Erythroblast (primary cell): ENCODE measurements around the gene KCNT2.
A peak's percentile ranks its signal among the peaks of the same experiment; 100 is the strongest.

Source experiments
- DNase-seq, 2 experiments: peaks; one replicate each; lab custom pipeline; 2025; lab: John Stamatoyannopoulos, UW
- GATA1 ChIP-seq: IDR thresholded peaks from 2 replicates; pipeline ENCODE4 v1.6.1; 2011; ENCODE audit warnings: low read depth, mild to moderate bottlenecking, control low read depth, low read length, moderate library complexity
- POLR2A ChIP-seq: IDR thresholded peaks from 2 replicates; pipeline ENCODE4 v1.6.1; 2011; ENCODE audit warnings: mild to moderate bottlenecking, low read length

KCNT2 gene

DNA sequence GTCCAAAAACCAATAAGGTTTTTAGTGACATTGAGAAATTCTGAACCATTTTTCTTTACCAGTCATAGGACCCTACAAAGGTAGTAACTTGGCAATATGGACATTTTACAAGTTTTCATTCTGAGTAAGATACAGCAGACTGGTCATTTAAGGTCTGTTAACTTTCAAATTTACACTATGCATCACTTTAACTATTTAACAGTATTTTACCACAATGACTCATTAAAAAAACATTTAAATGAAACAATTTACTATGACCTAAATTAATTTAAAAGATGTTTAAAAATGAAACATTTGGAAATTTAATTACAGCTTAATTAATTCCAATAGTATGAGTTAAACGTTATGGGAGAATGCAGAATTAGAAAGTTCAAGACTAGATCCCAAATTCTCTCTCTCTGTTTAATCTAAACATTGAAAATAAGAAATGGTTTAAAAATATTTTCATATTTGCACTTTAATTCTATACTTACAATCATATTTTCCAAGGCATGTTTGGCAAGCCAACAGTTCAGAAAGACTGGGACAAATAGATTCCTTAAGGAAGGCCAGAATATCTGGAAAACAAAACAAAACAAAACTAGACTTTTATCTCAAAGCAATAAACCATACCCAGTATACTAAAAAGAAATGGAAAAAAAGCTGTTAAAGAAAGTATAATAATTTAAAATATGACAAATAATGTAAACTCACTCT lies 140.9 kb downstream of the KCNT2 start:
- DNase-seq = no peak
- TF ChIP-seq GATA1 (no peak), POLR2A (no peak)

DNA sequence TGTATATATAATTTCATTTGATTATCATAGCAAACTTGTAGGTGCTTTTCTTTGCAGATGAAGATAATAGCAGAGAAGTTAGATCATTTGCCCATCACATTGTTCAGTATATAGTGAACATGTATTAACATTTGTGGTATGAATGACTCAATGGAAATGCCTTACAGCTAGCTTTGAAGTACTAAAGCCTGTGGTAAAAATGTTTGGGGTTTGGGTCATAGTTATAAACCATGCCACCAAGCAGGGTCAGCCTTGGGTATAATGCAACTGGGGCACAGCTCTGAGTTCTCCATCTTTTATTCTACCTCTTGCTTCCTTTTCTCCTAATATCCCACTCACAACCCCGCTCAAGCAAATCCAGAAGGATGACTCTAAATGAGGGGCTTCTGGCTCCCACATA lies 141.6 kb downstream of the KCNT2 start:
- DNase-seq = no peak
- TF ChIP-seq GATA1 (no peak), POLR2A (no peak)

DNA sequence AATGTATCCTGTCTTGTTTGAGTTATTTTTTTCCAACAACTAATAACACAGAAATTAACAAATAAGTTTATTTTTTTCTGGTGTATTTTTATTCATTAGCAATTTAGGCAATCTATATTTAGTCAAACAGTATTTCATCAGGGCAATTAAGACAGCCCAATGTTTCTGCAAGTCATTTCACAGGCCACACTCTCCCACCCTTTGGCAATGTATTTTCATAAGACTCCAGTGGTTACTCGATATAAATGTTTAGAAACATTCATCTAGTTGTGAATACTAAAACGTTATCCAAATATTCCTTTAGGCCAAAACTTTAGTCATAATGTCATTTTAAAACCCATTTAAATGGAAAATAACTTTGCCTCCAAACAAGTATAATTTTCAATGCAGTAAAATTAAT lies 142.1 kb downstream of the KCNT2 start:
- TF ChIP-seq GATA1 = no peak
- no peak for TF ChIP-seq POLR2A

DNA sequence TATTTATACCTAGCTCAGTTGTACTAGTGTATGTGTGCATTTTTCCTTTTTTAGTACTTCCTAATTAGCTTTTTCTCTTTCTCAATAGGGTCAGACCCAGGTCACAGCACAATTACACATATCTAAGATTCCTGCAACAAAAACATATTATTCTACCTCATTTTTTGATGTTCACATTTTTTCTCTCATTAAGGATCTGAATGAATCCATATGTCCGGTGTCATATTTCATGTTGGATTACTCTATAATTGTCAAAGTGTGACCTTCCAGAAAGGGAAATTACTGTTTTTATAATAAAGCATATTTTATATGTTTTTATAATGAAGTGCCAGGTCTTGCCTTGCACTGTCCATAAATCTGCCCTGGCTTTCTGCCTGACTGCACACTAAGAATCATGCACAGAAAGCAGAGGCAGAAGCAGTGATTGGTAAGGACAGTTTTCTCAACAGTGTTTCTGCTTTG lies 143.7 kb downstream of the KCNT2 start:
- TF ChIP-seq POLR2A (no peak), GATA1 (no peak)
- DNase-seq = no peak

More for the DNA sequence above, 142.1 kb downstream of the KCNT2 start:
- no peak for DNase-seq

DNA sequence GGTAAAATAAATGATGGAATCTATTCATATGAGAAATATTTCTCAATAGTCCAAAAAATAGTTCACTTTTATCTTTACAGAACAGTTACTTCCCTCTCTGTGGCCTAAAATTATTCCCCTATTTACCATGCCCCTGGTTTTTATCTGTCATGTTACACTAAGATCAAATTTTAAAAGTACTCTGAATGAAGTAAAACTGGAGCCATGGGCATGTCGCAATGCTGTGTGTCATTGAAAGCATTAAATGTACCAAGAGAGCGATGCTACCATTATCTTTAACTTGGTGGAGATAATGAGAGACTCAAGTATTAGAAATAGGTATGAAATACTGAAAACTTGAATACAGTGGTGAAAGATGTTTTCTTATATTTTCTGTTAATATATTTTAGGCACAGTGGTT lies 146.2 kb downstream of the KCNT2 start:
- TF ChIP-seq GATA1 (no peak), POLR2A (no peak)
- DNase-seq = peak in 1 of 2 experiments; percentile 2

DNA sequence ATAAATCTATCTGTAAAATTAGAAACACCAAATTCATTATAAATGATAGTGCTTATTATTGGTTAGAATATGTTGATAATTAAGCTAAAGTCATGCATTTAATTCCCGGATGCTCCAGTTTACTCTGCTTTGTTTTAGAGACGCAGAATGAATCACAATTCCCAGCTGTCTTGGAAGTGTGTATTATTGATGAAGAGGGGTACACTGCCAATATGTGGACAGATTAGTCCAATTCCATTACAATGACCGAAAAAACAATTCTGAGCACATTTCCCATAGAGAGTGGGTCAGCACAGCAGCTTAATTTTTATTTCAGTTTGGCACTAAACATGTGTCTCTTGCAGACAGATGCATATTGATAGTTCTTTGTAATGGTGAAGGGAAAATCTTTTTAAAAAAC lies 146.7 kb downstream of the KCNT2 start:
- TF ChIP-seq POLR2A = no peak
- TF ChIP-seq GATA1 = no peak
- DNase-seq = no peak

DNA sequence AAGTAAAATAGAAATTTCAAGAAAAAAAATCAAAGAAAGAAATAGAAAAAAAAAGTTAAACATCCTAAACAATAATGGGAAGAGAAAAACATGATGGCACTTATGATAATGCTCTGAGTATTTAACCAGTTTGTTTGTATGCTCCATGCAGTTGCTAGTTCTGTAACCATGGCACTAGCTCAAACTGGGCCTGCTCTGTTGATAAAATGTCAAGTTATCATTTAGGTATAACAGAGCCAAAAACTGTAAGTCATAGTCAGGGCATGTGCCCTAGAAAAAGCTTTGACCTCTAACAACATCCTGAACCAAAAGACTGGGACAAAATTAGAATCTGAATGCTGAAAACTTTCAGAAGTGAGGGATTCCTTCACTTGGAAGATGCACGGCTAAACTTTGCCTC lies 148.9 kb downstream of the KCNT2 start:
- no peak for TF ChIP-seq POLR2A
- no peak for TF ChIP-seq GATA1
- DNase-seq = no peak

DNA sequence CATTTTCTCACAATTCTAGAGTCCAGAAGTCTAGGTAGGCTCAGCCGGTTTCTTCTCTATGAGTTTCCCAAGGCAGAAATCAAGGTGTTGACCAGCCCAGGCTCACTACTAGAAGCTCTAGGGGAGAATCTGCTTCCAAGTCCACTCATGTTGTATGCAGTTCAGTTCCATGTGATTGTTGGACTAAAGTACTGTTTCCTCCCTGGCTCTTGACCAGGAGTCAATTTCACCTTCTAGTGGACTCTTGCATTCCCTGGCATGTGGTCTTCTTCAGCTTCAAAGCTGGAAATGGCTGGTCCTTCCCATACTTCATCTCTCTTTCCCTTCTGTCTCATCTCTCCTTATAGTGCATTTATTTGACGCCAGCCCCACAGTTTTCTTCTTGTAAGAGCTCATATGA lies 153.4 kb downstream of the KCNT2 start:
- no peak for DNase-seq
- TF ChIP-seq GATA1 (no peak), POLR2A (no peak)

DNA sequence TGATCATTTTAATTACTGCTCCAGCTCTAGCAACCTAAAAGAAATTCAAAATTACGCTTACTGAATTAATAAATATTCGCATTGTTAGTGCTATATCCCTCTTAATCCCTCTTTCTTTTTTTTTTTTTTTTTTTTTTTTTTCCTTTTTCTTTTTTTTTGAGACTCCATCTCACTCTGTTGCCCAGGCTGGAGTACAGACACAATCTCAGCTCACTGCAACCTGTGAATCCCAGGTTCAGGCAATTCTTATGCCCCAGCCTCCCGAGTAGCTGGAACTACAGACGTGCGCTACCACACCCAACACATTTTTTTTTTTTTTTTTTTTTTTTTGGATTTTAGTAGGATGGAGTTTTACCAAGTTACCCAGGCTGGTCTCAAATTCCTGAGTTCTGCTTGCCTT lies 157.1 kb downstream of the KCNT2 start:
- no peak for TF ChIP-seq GATA1
- no peak for TF ChIP-seq POLR2A
- DNase-seq = no peak

DNA sequence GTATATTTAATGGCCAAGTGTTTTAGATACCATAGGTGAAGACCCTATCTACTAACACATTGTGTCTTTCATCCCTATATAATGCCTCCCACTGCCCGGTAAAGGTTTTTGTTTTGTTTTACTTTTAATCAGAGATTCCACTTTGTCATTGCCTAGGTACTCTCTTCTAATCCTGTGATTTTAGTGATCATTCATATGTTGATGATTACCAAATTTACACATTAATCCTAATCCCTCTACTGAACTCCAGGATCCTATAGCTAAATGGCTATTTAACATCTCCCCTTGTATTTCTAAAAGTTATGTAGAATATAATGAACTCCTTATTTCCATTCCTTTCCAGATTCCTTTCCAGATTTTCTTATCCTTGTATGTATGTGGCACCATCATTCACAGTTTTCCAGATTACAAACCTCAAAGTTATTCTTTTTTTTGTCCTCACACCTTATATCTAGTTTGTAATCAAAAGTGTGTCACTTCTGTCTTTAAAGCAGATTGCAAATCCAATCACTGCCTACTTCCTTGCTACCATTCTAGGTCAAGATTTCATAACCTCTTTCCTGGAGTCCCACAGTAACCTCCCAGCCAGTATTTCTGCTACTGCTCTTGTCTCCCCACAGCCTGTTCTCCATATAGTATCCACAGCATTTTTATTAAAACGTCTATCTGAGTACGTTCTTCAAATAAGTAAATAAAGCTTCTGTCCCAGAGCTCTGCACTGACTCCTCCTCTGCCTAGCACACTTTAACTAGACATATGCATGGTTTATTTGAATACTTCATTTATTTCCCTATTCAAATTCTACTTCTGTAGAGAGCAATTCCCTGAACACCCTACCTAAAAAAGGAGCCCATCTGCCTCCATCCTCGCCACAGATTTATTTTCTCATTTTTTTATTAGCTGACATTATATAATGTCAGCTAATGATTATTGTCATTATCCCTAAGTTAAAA lies 157.8 kb downstream of the KCNT2 start:
- DNase-seq = no peak
- TF ChIP-seq GATA1 (no peak), POLR2A (no peak)

DNA sequence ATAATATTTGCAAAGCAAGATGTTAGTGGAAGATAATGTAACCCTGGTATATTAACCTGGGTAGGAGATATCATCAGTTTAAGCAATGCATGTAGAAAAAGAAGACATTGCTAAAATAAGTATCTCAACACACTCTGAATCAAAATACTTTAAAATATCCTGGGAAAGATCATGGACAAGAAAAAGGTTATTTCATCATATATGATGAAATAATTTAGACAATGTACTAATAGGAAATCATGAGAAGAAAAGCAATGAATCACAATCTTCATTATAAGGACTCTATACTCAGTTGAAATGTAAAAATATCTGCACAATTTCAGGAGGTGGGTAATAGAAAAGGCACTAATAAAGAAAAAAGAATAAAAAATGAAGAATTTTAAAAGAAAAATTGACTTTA lies 158.8 kb downstream of the KCNT2 start:
- no peak for DNase-seq
- no peak for TF ChIP-seq GATA1
- TF ChIP-seq POLR2A = no peak

DNA sequence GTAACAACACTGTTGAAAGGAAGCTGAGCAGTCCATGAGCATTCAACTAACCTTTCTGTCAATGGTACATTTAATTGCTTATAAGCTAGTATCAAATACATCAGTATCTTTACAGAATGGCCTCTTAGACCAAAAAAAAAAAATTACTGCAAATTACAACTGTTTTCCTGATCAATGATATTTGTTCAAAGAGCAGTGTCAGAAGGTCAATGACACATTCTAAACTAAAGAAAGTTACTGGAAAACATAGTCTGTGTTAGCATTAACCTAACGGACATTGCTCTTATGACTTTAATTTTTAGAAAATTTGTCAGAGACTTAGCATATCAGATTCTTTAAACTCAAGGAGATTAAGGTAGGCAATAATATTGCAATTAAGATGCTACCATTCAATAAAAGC lies 162.5 kb downstream of the KCNT2 start:
- TF ChIP-seq GATA1 (no peak), POLR2A (no peak)

DNA sequence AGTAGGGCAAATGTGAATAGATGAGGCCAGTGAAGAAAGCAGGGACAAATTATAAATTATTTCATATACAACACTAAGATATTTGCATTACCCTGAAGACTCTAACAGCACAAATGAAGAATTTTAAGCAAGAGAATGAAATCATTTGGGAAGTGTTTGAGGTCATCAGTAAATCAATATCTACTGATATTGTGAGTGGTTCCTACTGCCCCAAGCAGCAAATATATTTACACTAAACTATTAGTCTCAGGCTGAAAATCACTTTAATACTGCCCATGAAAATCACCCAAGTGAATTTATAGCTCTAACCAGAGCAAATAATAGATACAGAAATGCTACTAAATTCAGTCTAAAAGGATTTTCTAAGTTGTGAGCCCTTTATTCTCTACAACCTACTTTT lies 163.6 kb downstream of the KCNT2 start:
- no peak for DNase-seq
- TF ChIP-seq GATA1 = no peak
- TF ChIP-seq POLR2A = no peak

More for the DNA sequence above, 162.5 kb downstream of the KCNT2 start:
- DNase-seq = no peak

DNA sequence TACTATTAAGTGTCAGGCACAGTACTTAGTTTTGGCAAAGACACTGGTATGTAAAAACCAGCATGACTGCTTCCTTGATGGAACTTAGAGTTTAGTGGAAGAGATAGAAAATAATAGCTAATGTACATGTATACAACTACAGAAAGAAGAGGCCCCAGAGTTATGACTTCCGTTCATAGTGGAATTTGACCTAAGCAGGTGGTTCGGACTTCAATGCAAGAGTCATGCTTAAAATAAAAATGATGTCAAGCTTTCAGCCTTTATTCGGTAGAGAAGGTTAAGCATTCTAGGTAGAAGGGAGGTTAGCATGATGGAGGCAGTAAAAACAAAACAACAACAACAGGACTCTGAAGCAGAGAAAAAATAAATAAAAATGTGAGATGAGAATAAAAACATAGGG lies 165.9 kb downstream of the KCNT2 start:
- no peak for DNase-seq
- TF ChIP-seq GATA1 = no peak
- TF ChIP-seq POLR2A = no peak

DNA sequence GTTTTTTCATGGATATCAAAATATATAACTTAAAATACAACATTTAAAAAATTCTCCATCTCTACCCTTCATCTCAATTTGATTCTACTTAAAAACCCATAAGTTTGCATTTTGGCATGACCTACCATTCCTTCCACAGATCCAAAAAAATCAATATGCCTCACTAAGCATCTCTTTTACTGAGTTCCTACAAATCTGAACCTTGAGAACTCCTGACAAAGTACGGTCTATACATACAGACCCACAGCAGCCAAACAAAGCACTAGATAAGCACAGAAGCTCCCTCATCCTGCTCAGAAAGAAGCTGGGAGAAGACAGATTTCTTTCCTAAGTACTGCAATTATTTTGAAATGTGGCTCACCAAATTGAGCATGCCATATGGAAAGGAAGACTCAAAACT lies 167.5 kb downstream of the KCNT2 start:
- TF ChIP-seq GATA1 = no peak
- TF ChIP-seq POLR2A = no peak
- no peak for DNase-seq
